Measurements from ENCODE around the gene TERT.

GRCh38 chr5:1337489-1338195 lies 42.8 kb upstream of the TERT start:
- TF ChIP-seq CTCF (conservative IDR thresholded peaks at IDR 0.05; ENCODE audit: low read depth, low read length) (no peak), EZH2phosphoT487 (IDR thresholded peaks at IDR 0.05; ENCODE audit: borderline replicate concordance, low read length) (no peak)

Data from PC-3 (cell line).